IPS-NIHi7 (cell line): ENCODE data around the gene SYNGAP1.
"Not testable (repeated sequence)": the region's sequence is repeated elsewhere in the genome, so short reads cannot be mapped to it uniquely, and the experiment has no call there.

Source experiments
- DNase-seq: peaks from one replicate; pipeline ENCODE4 v3.0.0; 2012; ENCODE audit warnings: mixed read lengths; ENCODE audit errors: extremely low spot score

Gene SYNGAP1

DNA sequence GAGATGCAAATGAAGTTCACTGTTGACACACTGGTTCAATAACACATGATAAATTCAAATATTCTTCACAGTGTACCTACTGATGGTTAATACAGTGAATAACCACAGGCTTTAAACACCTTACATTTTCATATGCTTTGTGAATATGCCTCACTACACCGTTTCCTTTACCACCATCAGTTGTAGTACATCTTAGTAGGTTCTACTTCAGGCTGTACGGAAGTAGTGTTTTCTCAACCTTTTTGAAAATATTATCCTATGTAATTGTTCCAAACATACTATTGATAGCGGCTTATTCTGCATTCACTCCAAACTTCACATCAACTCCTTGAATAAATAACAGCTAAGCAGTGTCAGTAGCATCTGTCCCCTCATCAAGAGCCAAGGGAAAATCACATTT is 49.8 kb downstream of the SYNGAP1 start:
- DNase-seq = no peak

DNA sequence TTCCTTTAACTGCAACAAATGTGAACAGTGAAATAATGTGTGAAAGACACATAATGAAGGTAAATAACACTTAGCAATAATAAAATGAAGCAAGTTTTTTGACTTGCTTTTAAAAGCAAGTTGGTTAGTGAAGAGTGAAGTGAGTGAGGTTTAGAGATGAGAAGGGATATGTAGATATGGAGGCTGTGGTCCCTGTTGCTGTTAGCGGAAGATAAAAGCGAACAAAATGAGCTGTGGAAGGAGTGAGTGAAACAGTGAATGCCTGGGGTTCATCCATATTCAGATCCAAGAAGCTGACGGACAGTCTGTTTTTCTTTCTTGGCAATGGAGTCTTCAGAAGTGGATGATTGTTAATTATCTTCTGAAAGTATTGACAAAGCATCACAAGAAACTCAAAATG is 58.0 kb downstream of the SYNGAP1 start:
- no peak for DNase-seq

DNA sequence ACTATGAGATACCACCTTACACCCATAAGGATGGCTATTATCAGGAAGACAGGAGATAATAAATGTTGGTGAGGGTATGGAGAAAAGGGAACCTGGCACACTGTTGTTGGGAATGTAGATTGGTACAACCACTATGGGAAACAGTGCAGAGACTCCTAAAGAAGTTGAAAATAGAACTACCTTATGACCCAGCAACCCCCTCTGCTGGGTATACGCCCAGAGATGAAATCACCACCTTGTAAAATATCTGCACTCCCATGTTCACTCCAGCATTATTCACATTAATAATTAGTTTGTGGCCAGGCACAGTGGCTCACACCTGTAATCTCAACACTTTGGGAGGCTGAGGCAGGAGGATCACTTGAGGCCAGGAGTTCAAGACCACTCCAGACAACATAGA is 61.3 kb downstream of the SYNGAP1 start:
- DNase-seq = no peak

DNA sequence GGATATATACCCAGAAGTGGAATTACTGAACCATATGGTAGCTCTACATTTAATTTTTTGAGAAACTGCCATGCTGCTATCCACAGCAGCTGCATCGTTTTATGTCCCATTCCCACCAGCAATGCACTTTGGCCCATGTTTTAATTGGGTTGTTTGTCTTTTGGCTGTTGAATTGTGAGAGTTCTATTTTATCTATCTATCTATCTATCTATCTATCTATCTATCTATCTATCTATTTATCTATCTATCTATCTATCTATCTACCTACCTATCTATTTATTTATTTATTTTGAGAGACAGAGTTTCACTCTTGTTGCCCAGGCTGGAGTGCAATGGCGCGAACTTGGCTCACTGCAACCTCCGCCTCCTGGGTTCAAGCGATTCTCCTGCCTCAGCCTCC is 62.8 kb downstream of the SYNGAP1 start:
- DNase-seq = not testable (repeated sequence)

DNA sequence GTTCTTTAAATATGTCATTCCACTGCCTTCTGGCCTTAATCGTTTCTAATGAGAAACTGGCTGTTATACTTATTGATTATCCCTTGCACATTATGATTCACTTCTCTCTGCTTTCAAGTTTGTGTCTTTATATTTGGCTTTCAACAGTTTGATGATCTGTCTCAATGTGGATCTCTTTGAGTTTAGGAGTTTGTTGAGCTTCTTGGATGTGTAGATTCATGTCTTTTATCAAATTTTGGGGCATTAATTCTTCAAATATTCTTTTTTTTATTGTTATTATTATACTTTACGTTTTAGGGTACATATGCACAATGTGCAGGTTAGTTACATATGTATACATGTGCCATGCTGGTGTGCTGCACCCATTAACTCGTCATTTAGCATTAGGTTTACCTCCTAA is 63.8 kb downstream of the SYNGAP1 start:
- DNase-seq = no peak

DNA sequence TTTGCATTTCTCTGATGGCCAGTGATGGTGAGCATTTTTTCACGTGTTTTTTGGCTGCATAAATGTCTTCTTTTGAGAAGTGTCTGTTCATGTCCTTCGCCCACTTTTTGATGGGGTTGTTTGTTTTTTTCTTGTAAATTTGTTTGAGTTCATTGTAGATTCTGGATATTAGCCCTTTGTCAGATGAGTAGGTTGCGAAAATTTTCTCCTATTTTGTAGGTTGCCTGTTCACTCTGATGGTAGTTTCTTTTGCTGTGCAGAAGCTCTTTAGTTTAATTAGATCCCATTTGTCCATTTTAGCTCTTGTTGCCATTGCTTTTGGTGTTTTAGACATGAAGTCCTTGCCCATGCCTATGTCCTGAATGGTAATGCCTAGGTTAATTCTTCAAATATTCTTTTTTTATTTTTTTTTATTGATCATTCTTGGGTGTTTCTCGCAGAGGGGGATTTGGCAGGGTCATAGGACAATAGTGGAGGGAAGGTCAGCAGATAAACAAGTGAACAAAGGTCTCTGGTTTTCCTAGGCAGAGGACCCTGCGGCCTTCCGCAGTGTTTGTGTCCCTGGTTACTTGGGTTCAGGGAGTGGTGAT is 64.9 kb downstream of the SYNGAP1 start:
- not testable (repeated sequence) for DNase-seq

DNA sequence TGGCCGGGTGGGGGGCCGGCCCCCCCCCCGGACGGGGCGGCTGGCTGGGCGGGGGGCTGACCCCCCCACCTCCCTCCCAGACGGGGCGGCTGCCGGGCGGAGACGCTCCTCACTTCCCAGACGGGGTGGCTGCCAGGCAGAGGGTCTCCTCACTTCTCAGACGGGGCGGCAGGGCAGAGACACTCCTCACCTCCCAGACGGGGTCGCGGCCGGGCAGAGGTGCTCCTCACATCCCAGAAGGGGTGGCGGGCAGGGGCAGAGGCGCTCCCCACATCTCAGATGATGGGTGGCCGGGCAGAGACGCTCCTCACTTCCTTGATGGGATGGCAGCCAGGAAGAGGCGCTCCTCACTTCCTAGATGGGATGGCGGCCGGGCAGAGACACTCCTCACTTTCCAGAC is 65.8 kb downstream of the SYNGAP1 start:
- not testable (repeated sequence) for DNase-seq

DNA sequence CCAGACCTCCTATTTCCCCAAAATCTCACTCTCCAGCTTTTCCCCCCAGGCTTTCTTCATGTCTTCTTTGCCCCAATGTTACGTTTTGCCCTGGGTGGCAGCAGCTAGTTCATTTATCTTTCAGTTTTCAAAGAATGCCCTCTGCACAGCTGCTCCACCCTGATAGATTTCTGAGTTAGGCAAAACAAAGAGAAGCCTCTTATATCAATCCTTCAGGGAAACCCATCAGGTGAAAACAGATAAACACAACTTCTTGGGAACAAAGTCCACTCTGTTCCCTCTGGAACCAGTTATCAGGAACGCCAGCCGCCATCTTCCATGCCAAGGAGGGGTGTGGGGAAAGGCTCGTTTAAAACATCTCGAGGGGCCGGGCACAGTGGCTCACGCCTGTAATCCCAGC is 68.5 kb downstream of the SYNGAP1 start:
- DNase-seq = no peak

DNA sequence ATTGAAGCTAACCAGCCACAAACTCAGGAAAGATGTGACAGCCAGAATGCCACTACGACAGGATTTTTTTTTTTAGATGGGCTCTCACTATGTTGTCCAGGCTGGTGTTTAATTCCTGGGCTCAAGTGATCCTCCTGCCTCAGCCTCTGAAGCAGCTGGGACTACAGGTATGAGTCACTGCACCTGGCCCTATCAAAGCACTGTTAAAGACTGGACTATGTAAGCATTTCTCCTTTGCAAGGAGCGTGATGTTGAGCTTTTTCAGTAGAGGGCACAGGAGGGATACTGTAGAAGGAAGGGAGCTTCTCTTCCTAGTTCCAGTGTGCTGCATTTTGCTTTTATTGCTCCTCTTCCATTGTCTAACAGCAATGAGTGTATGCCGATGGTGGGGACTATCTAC is 70.3 kb downstream of the SYNGAP1 start:
- DNase-seq = no peak

DNA sequence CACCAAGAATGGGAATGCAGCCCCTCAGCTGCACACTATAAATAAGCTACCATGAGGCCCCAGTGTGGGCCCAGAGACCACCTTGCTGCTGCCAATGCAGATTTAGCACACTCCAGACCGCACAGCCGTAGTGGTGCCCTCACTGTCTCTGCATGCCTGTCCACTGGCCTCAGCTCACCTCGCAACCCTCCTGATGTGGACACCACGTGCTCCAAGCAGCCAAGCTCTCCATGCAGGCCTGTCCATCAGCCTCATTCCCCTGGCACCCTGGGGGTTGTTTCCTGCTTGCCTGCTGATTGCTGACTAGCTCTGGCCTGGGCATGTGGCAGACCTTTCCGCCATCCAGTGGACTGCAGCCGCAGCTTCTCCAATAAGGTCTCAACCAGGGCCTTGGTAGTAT is 70.8 kb downstream of the SYNGAP1 start:
- DNase-seq = peak; percentile 19

DNA sequence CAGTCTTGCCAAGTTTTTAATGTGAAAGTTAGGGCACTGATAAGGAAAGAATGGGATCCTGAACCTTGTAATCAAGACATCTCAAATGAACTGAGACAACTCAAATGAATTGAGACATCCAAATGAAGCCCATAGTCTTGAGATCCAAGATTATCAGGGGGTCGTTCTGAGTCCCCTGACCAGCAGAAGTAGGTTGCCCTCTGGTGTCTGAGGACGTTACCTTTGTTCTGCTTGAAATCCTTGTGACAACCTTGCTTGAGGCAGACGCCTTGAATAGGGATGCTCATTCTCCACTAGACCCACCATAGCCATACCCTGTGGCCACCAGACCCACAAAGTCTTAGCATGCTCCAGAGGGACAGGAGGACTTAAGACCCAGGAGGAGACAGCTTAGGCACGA is 72.2 kb downstream of the SYNGAP1 start:
- DNase-seq = peak; percentile 56

DNA sequence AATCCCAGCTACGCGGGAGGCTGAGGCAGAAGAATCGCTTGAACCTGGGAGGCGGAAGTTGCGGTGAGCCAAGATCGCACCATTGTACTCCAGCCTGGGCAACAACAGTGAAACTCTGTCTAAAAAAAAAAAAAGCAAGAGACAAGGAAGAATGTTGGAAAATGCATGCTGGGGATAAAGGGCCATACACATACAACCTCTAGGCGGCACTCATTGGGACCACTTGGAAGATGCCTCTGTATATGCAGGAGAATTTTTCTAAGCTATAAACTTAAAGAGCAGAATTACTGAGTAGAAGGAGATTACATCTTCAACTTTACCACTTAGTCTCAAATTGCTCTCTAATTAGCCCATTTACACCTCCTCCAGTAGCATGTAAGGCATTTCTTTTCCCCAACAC is 77.3 kb downstream of the SYNGAP1 start:
- no peak for DNase-seq

DNA sequence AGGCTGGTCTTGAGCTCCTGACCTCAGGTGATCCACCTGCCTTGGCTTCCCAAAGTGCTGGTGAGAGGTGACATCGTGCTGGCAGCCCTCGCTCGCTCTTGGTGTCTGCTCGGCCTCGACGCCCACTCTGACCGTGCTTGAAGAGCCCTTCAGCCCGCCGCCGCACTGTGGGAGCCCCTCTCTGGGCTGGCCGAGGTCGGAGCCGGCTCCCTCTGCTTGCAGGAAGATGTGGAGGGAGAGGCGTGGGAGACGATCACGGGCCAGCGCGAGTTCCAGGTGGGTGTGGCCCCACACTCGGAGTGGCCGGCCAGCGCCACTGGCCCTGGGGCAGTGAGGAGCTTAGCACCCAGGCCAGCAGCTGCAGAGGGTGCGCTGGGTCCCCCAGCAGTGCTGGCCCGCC is 82.6 kb downstream of the SYNGAP1 start:
- no peak for DNase-seq

DNA sequence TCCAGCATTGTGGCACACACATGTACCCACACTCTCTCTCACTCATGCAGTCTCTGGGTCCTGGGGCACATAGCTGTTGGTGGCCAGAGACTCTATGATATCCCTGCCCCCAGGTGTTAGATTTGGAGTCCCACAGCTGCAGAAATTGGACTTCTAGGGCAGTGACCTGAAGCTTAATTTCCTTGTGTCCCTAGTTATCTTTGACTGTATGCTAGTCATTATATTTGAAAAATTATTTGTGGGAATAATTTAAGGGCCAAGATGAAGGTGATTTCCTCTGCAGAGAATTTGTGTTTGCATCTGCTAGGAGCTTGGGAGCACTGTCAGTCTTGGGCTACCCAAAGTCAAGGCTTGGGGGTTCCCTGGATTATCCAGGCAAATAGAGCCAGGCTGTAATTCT is 84.6 kb downstream of the SYNGAP1 start:
- no peak for DNase-seq
